ENCODE measurements around the gene CHRNB1.

CHRNB1 gene

DNA sequence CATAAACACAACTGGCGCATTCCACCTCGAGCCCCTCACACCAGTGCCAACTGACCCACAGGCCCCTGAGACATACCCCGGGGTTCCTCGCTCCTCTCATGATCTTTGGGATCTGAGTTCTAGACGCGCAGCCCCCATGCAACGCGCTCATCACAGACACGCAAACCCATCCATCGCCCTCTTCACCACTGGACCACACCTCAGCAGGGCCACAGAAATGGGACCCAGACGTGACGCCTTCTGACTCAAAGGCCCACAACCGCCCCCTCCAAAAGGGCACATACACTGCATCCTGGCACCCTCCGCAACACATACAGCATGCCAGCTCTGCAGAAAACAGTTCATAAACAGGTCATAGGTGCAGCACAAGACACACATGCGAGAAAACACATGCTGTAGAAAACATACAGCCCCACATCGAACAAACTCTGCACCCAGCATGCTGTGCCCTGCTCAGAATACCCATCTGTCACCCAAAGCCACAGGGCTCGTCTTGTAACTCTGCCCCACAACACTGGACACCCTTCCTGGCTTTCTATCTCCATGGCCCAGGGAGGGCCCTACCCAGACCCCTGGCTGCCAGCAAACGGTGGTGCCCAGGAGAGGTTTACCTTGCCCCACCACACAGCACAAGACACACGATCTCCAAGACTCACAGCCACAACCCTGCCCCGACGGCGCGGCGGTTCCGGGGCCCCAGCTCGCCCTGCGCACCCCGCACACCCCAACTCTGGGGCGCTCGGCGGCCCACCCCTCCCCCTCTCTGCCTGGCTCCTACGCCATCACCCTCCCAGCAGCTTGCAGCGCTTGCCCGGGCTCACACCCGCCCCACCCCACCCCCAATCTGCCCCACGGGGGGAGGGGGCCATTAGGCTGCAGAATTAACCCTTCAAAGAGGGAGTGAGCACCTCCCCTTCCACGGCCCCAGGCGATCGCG, 33.7 kb downstream of the CHRNB1 start (continued):
- no peak for TF ChIP-seq ZBTB49 (tag by site-specific recombination; IDR thresholded peaks at IDR 0.05; ENCODE audit: low read depth)
- no peak for TF ChIP-seq ZNF292 (tag by site-specific recombination; IDR thresholded peaks at IDR 0.05; ENCODE audit: borderline replicate concordance, low read depth)
- TF ChIP-seq PATZ1 (tag by site-specific recombination; IDR thresholded peaks at IDR 0.05): peak; percentile 78
- no peak for TF ChIP-seq ELK4 (IDR thresholded peaks at IDR 0.05; ENCODE audit: borderline replicate concordance, low read depth, low read length)
- no peak for TF ChIP-seq ZNF768 (tag by site-specific recombination; IDR thresholded peaks at IDR 0.05)
- TF ChIP-seq ZNF449 (tag by site-specific recombination; IDR thresholded peaks at IDR 0.05): no peak
- peak; percentile 71 for TF ChIP-seq SP3 (tag by site-specific recombination; IDR thresholded peaks at IDR 0.05)
- TF ChIP-seq ZSCAN30 (tag by site-specific recombination; IDR thresholded peaks at IDR 0.05): no peak
- no peak for TF ChIP-seq BCL11A (tag by site-specific recombination; IDR thresholded peaks at IDR 0.05; ENCODE audit: low read depth)
- TF ChIP-seq ZNF280C (tag by site-specific recombination; IDR thresholded peaks at IDR 0.05): no peak
- no peak; the same call in 1 of the 2 replicates for TF ChIP-seq TRIM28 (IDR thresholded peaks at IDR 0.05; ENCODE audit: borderline replicate concordance, low read length)
- TF ChIP-seq, protein P1, sequence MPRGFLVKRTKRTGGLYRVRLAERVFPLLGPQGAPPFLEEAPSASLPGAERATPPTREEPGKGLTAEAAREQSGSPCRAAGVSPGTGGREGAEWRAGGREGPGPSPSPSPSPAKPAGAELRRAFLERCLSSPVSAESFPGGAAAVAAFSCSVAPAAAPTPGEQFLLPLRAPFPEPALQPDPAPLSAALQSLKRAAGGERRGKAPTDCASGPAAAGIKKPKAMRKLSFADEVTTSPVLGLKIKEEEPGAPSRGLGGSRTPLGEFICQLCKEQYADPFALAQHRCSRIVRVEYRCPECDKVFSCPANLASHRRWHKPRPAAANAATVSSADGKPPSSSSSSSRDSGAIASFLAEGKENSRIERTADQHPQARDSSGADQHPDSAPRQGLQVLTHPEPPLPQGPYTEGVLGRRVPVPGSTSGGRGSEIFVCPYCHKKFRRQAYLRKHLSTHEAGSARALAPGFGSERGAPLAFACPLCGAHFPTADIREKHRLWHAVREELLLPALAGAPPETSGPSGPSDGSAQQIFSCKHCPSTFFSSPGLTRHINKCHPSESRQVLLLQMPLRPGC (tag by site-specific recombination; IDR thresholded peaks at IDR 0.05): 0 out of 2 replicates have a peak, but pooled peaks have one; percentile 54
- TF ChIP-seq CTCF (tag by site-specific recombination; IDR thresholded peaks at IDR 0.05): peak; percentile 24; the same call in 1 of the 2 replicates
- no peak for TF ChIP-seq ZNF416 (tag by site-specific recombination; IDR thresholded peaks at IDR 0.05)
- 0 out of 2 replicates have a peak, but pooled peaks have one; percentile 35 for TF ChIP-seq ZNF341 (tag by site-specific recombination; IDR thresholded peaks at IDR 0.05; ENCODE audit: low read depth)
- no peak for TF ChIP-seq ZNF133 (tag by site-specific recombination; IDR thresholded peaks at IDR 0.05)
- no peak for TF ChIP-seq ZNF544 (tag by site-specific recombination; IDR thresholded peaks at IDR 0.05)
- TF ChIP-seq, protein P2, sequence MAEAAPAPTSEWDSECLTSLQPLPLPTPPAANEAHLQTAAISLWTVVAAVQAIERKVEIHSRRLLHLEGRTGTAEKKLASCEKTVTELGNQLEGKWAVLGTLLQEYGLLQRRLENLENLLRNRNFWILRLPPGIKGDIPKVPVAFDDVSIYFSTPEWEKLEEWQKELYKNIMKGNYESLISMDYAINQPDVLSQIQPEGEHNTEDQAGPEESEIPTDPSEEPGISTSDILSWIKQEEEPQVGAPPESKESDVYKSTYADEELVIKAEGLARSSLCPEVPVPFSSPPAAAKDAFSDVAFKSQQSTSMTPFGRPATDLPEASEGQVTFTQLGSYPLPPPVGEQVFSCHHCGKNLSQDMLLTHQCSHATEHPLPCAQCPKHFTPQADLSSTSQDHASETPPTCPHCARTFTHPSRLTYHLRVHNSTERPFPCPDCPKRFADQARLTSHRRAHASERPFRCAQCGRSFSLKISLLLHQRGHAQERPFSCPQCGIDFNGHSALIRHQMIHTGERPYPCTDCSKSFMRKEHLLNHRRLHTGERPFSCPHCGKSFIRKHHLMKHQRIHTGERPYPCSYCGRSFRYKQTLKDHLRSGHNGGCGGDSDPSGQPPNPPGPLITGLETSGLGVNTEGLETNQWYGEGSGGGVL (tag by site-specific recombination; IDR thresholded peaks at IDR 0.05): peak; percentile 76; the same call in 1 of the 2 replicates
- TF ChIP-seq ZNF112 (tag by site-specific recombination; IDR thresholded peaks at IDR 0.05): no peak
- TF ChIP-seq REPIN1 (tag by site-specific recombination; IDR thresholded peaks at IDR 0.05; ENCODE audit: low read depth): no peak
- TF ChIP-seq ZNF23 (tag by site-specific recombination; IDR thresholded peaks at IDR 0.05; ENCODE audit: borderline replicate concordance): no peak
- no peak for TF ChIP-seq ZXDB (tag by site-specific recombination; IDR thresholded peaks at IDR 0.05)
